ENCODE measurements around the gene TLE3.

DNA sequence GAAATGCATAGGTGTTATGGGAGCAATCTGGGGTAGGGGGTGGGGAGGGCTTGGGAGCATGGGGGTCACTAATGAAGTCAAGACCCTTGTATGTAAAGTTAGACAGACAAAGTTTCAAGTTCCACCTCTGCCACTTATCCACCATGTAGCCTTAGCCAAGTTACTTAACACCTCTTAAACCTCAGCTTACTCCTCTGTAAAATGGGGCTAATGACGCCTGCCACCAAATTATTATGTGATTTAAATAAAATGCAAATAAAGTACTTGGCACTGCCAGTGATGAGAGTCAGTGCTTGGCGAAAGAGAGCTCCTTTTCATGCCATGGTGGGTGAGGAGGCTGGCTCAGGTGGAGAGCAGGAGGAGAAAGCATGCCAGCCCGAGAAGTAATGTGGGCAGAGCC is 18.6 kb upstream of the TLE3 start:
- no peak for TF ChIP-seq EZH2 (IDR thresholded peaks at IDR 0.05; ENCODE audit: insufficient read depth, low read length)
- TF ChIP-seq, protein P1, sequence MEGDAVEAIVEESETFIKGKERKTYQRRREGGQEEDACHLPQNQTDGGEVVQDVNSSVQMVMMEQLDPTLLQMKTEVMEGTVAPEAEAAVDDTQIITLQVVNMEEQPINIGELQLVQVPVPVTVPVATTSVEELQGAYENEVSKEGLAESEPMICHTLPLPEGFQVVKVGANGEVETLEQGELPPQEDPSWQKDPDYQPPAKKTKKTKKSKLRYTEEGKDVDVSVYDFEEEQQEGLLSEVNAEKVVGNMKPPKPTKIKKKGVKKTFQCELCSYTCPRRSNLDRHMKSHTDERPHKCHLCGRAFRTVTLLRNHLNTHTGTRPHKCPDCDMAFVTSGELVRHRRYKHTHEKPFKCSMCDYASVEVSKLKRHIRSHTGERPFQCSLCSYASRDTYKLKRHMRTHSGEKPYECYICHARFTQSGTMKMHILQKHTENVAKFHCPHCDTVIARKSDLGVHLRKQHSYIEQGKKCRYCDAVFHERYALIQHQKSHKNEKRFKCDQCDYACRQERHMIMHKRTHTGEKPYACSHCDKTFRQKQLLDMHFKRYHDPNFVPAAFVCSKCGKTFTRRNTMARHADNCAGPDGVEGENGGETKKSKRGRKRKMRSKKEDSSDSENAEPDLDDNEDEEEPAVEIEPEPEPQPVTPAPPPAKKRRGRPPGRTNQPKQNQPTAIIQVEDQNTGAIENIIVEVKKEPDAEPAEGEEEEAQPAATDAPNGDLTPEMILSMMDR (IDR thresholded peaks at IDR 0.05; ENCODE audit: insufficient read depth, low read depth, low read length) = no peak

Data from astrocyte (in vitro differentiated cells and primary cell).